ENCODE data around the gene KRT9. TPM values are rescaled to one million over a fixed set of nuclear protein-coding genes. Genes with fewer than 3 reads are reported as not detected.
"Not testable (repeated sequence)": the region's sequence is repeated elsewhere in the genome, so short reads cannot be mapped to it uniquely, and the experiment has no call there.

Gene KRT9
- total RNA-seq, 1 experiment from 2014 or later, result 0.15 TPM

DNA sequence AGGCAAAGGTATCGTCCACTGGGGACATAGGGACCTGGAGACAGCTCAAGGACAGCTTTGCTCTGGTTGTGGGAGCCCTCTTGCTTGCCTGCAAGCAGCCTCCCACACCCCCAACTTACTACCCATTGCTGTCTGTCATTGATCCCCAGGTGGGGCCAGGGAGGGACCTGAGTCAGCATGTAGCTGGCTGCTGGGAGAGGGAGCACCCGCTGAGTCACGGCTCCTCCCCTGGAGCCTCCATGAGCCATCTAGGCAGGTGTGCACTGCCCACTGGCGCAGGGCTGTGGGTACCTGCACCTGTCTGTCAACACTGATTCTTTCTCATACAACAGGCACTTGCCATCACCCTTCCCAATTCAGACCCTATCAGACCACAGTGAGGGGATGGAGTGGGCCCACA, 4.9 kb upstream of the KRT9 start:
- TF ChIP-seq, protein P1, sequence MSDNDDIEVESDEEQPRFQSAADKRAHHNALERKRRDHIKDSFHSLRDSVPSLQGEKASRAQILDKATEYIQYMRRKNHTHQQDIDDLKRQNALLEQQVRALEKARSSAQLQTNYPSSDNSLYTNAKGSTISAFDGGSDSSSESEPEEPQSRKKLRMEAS (IDR thresholded peaks at IDR 0.05), result peak; percentile 29; the same call in 1 of the 2 replicates
- peak; percentile 45; the same call in 1 of the 2 replicates for TF ChIP-seq RAD21 (IDR thresholded peaks at IDR 0.05; ENCODE audit: low read depth)
- DNase-seq (ENCODE audit: low read depth, low spot score); H3K36me3 ChIP-seq (ENCODE audit: control insufficient read depth in 1 of 2, insufficient read depth in 2 of 2, low read length in 2 of 2); H3K9me3 ChIP-seq (ENCODE audit: control insufficient read depth in 1 of 2, insufficient read depth in 1 of 2, low read depth in 1 of 2, low read length in 2 of 2); H3K9ac ChIP-seq (ENCODE audit: low read length); H3K79me2 ChIP-seq (ENCODE audit: insufficient read depth, low read length); RAD21 ChIA-PET (ENCODE audit: low non-redundant PET in 1 of 2, low total read pairs in 2 of 2, uncharacterized antibody in 2 of 2, unreplicated experiment in 2 of 2); H2AFZ ChIP-seq (ENCODE audit: low read depth, low read length, poor library complexity, severe bottlenecking); BruUV-seq (replicated peaks); H3K27ac ChIP-seq (ENCODE audit: low read depth, low read length); POLR2A ChIA-PET; H4K20me1 ChIP-seq (ENCODE audit: insufficient read depth); H3K4me3 ChIP-seq (replicated peaks in 1 of 2; ENCODE audit: low read depth in 1 of 2, low read length in 2 of 2); H3K27me3 ChIP-seq (ENCODE audit: insufficient read depth, low read length); intact Hi-C loops (cut with micrococcal nuclease); H3K9me2 ChIP-seq (ENCODE audit: insufficient read depth): not testable (repeated sequence)
- peak; percentile 74 for ATAC-seq
- H3K4me1 ChIP-seq (ENCODE audit: control insufficient read depth in 1 of 2, insufficient read depth in 2 of 2, low read length in 2 of 2), result peaks cover 22 to 49% of the 10 kb centered on the region in 2 experiments
- H3K4me2 ChIP-seq (ENCODE audit: low read length), result peak overlapping the region; percentile 59
- CTCF ChIA-PET, result interaction anchor here (1.0 to 1.9 kb wide), 2 partner anchors 28 to 72 kb away, joined by 6 to 7 read pairs; no protein-coding TSS in a partner anchor

GRCh38 chr17:41575336-41575735, 3.5 kb upstream of the KRT9 start:
- no peak for TF ChIP-seq ELF1 (IDR thresholded peaks at IDR 0.05; ENCODE audit: borderline replicate concordance, low read depth)
- TF ChIP-seq ATF3 (IDR thresholded peaks at IDR 0.05), result no peak
- no peak for TF ChIP-seq FOSL1 (IDR thresholded peaks at IDR 0.05; ENCODE audit: low read depth)
- TF ChIP-seq, protein P1 (IDR thresholded peaks at IDR 0.05), result no peak
- no peak for TF ChIP-seq CEBPB (IDR thresholded peaks at IDR 0.05; ENCODE audit: low read depth)
- no peak for TF ChIP-seq JUND (IDR thresholded peaks at IDR 0.05)
- TF ChIP-seq POLR2A (IDR thresholded peaks at IDR 0.05; ENCODE audit: borderline replicate concordance, extremely low read depth, insufficient read depth, insufficient read length), result no peak
- TF ChIP-seq POLR2AphosphoS5 (IDR thresholded peaks at IDR 0.05; ENCODE audit: low read depth, low read length), result no peak
- no peak for TF ChIP-seq TCF7L2 (IDR thresholded peaks at IDR 0.05; ENCODE audit: borderline replicate concordance, extremely low read depth, insufficient read depth, insufficient read length)
- TF ChIP-seq EZH2 (IDR thresholded peaks at IDR 0.05), result no peak
- TF ChIP-seq EGR1 (IDR thresholded peaks at IDR 0.05; ENCODE audit: low read depth), result no peak
- no peak for TF ChIP-seq EZH2phosphoT487 (IDR thresholded peaks at IDR 0.05; ENCODE audit: borderline replicate concordance)
- TF ChIP-seq SP1 (IDR thresholded peaks at IDR 0.05; ENCODE audit: low read depth), result no peak
- TF ChIP-seq RAD21 (IDR thresholded peaks at IDR 0.05; ENCODE audit: low read depth), result no peak
- no peak for TF ChIP-seq SIN3A (IDR thresholded peaks at IDR 0.05; ENCODE audit: low read depth)
- ChIA-PET RAD21 (ENCODE audit: low non-redundant PET in 1 of 2, low total read pairs in 2 of 2, uncharacterized antibody in 2 of 2, unreplicated experiment in 2 of 2) (no interaction called here), CTCF (interaction anchor here (1.9 kb wide), 1 partner anchor 73 kb away, joined by 7 read pairs; no protein-coding TSS in a partner anchor), POLR2A (no interaction called here)
- H3K4me3 ChIP-seq (replicated peaks in 1 of 2; ENCODE audit: low read depth in 1 of 2, low read length in 2 of 2), result no peak overlapping the region
- no TSS peak for BruUV-seq (replicated peaks)
- H4K20me1 ChIP-seq (ENCODE audit: insufficient read depth), result no peaks in the 10 kb centered on the region
- no peak overlapping the region for H3K9ac ChIP-seq (ENCODE audit: low read length)
- H3K4me1 ChIP-seq (ENCODE audit: control insufficient read depth in 1 of 2, insufficient read depth in 2 of 2, low read length in 2 of 2), result peaks cover 19 to 37% of the 10 kb centered on the region in 2 experiments
- no peak overlapping the region for H3K4me2 ChIP-seq (ENCODE audit: low read length)
- H3K79me2 ChIP-seq (ENCODE audit: insufficient read depth, low read length), result no peaks in the 10 kb centered on the region
- H3K27ac ChIP-seq (ENCODE audit: low read depth, low read length), result no peak overlapping the region
- H3K27me3 ChIP-seq (ENCODE audit: insufficient read depth, low read length), result no peaks in the 10 kb centered on the region
- no peak for ATAC-seq
- H2AFZ ChIP-seq (ENCODE audit: low read depth, low read length, poor library complexity, severe bottlenecking), result no peak overlapping the region
- H3K9me2 ChIP-seq (ENCODE audit: insufficient read depth), result no peaks in the 10 kb centered on the region
- no peaks in the 10 kb centered on the region for H3K36me3 ChIP-seq (ENCODE audit: control insufficient read depth in 1 of 2, insufficient read depth in 2 of 2, low read length in 2 of 2)
- no peak for DNase-seq (ENCODE audit: low read depth, low spot score)
- H3K9me3 ChIP-seq (ENCODE audit: control insufficient read depth in 1 of 2, insufficient read depth in 1 of 2, low read depth in 1 of 2, low read length in 2 of 2), result no peaks in the 10 kb centered on the region
- intact Hi-C loops (cut with micrococcal nuclease), result no loop called here
